GM12892 (cell line): ENCODE data around the gene DDX47.

Experiments used
- POLR2A ChIP-seq: IDR thresholded peaks from 2 replicates; pipeline ENCODE4 v1.6.1; 2011; ENCODE audit warnings: low read depth, low read length, control low read depth
- POLR2AphosphoS5 ChIP-seq: IDR thresholded peaks from 2 replicates; pipeline ENCODE4 v1.6.1; 2011; ENCODE audit warnings: low read depth, low read length, control low read depth
- TAF1 ChIP-seq: IDR thresholded peaks from 2 replicates; pipeline ENCODE4 v1.6.1; 2011; ENCODE audit warnings: low read depth, mild to moderate bottlenecking, control low read depth, low read length, borderline replicate concordance

DNA sequence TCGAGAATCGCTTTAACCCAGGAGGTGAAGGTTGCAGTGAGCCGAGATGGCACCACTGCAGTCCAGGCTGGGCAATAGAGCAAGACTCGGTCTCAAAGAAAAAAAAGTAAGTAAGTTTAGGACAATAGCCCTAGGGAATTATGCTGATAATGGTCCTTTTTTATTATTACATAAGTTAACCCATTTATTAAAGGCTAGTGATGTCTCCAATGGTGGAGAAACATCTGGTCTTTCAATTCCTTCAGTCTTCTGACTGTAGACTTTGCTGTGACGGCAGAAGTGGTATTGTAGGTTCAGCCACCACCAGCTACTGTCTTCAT lies 27.4 kb downstream of the DDX47 start:
- TF ChIP-seq POLR2A = no peak
- TF ChIP-seq TAF1 = no peak
- TF ChIP-seq POLR2AphosphoS5 = no peak
